HEK293T (cell line): ENCODE data around the gene CTNNA3.

Experiments
- CTCF ChIA-PET: fragments of 350-600 bp; formaldehyde crosslinking; extraction: SDS; loops from one replicate; lab custom pipeline; 2021; ENCODE audit warnings: antibody characterized with exemption, inconsistent platforms; lab: Yijun Ruan, JAX
- POLR2A ChIA-PET: fragments of 350-600 bp; formaldehyde crosslinking; extraction: SDS; loops from one replicate; lab custom pipeline; 2020; ENCODE audit warnings: antibody characterized with exemption, inconsistent platforms; lab: Yijun Ruan, JAX
- DNase-seq: peaks from one replicate; pipeline ENCODE4 v3.0.0; 2012; ENCODE audit warnings: mixed read lengths; ENCODE audit errors: extremely low spot score
- ARNT ChIP-seq: fragments of 450-650 bp; IDR thresholded peaks from 2 replicates; pipeline ENCODE4 v1.6.1; 2017; ENCODE audit warnings: mild to moderate bottlenecking
- BHLHE40 ChIP-seq: fragments of 450-650 bp; IDR thresholded peaks from 2 replicates; pipeline ENCODE4 v1.6.1; 2016; ENCODE audit warnings: mild to moderate bottlenecking, moderate library complexity, borderline replicate concordance
- CTBP1 ChIP-seq: fragments of 450-650 bp; IDR thresholded peaks from 2 replicates; pipeline ENCODE4 v1.6.1; 2016; ENCODE audit warnings: borderline replicate concordance
- ELF4 ChIP-seq: fragments of 450-650 bp; IDR thresholded peaks from 2 replicates; pipeline ENCODE4 v1.6.1; 2017; ENCODE audit warnings: antibody characterized with exemption
- FOXA1 ChIP-seq: fragments of 450-650 bp; IDR thresholded peaks from 2 replicates; pipeline ENCODE4 v1.6.1; 2016; ENCODE audit warnings: mild to moderate bottlenecking
- FOXK2 ChIP-seq: fragments of 450-650 bp; IDR thresholded peaks from 2 replicates; pipeline ENCODE4 v1.6.1; 2016; ENCODE audit warnings: mild to moderate bottlenecking
- FOXM1 ChIP-seq: fragments of 450-650 bp; IDR thresholded peaks from 2 replicates; pipeline ENCODE4 v1.6.1; 2017; ENCODE audit warnings: mild to moderate bottlenecking, borderline replicate concordance
- HDGF ChIP-seq: fragments of 450-650 bp; IDR thresholded peaks from 2 replicates; pipeline ENCODE4 v1.6.1; 2017; ENCODE audit warnings: antibody characterized with exemption, borderline replicate concordance
- L3MBTL2 ChIP-seq: fragments of 450-650 bp; conservative IDR thresholded peaks from 2 replicates; pipeline ENCODE4 v1.6.1; 2016; ENCODE audit warnings: mild to moderate bottlenecking
- LEF1 ChIP-seq: fragments of 450-650 bp; IDR thresholded peaks from 2 replicates; pipeline ENCODE4 v1.6.1; 2017; ENCODE audit warnings: mild to moderate bottlenecking, borderline replicate concordance
- NFRKB ChIP-seq: fragments of 450-650 bp; IDR thresholded peaks from 2 replicates; pipeline ENCODE4 v1.6.1; 2016; ENCODE audit warnings: mild to moderate bottlenecking, moderate library complexity
- SP1 ChIP-seq: fragments of 450-650 bp; IDR thresholded peaks from 2 replicates; pipeline ENCODE4 v1.6.1; 2017
- SUZ12 ChIP-seq: fragments of 450-650 bp; IDR thresholded peaks from 2 replicates; pipeline ENCODE4 v1.6.1; 2016; ENCODE audit warnings: mild to moderate bottlenecking
- TARDBP ChIP-seq: fragments of 450-650 bp; IDR thresholded peaks from 2 replicates; pipeline ENCODE4 v1.6.1; 2016
- ZNF384 ChIP-seq: fragments of 450-650 bp; IDR thresholded peaks from 2 replicates; pipeline ENCODE4 v1.6.1; 2016
- TF ChIP-seq, protein P1 (sequence below): fragments of 450-650 bp; IDR thresholded peaks from 2 replicates; pipeline ENCODE4 v1.6.1; 2016

Gene CTNNA3

DNA sequence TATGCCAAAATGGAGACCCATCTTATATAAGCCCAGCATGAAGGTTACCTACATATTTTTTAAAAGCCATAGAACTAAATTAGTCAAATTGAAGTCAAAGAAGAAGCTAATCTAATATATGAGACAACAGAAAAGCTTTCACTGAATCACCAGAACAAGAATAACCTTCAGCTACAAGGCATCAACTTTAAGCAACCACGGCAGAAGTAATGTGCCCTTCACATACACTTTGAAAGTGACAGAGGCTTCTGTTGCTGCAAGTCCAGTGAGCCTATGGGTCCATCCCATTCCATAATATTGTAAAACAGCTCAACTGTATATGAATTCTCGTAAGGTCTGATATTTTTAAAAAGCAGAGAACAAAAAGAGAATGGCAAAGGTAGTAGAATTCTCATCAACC is 36.5 kb downstream of the CTNNA3 start:
- no peak for DNase-seq
- TF ChIP-seq FOXA1 = no peak
- TF ChIP-seq TARDBP = no peak
- no peak for TF ChIP-seq ZNF384
- no peak for TF ChIP-seq FOXM1
- no peak for TF ChIP-seq SP1
- no peak for TF ChIP-seq HDGF
- TF ChIP-seq FOXK2 = no peak
- ChIA-PET CTCF (interaction anchor here (0.6 kb wide), 1 partner anchor 108 kb away, joined by 3 read pairs; no protein-coding TSS in a partner anchor), POLR2A (no interaction called here)

DNA sequence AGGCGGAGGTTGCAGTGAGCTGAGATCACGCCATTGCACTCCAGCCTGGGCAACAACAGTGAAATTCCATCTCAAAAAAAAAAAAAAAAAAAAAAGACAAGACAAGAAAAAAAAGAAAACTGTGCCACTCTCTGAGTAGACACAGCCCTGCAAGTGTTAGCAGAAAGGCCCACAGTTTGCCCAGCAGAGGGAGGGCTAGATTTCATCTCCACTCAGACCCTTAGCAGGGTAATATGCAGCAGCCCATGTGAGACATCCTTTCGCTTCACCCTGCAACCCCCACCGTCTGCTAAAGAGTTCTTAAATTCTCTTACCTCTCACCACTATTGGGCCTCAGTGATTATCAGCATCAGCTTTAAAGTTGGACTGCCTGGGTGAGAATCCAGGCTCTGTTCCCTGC is 38.2 kb downstream of the CTNNA3 start:
- TF ChIP-seq ARNT (no peak), FOXK2 (no peak), FOXA1 (no peak), L3MBTL2 (no peak)
- CTCF ChIA-PET = interaction anchor here (0.6 kb wide), 1 partner anchor 808 kb away, joined by 3 read pairs; no protein-coding TSS in a partner anchor
- POLR2A ChIA-PET = no interaction called here
- DNase-seq = peak; percentile 10

DNA sequence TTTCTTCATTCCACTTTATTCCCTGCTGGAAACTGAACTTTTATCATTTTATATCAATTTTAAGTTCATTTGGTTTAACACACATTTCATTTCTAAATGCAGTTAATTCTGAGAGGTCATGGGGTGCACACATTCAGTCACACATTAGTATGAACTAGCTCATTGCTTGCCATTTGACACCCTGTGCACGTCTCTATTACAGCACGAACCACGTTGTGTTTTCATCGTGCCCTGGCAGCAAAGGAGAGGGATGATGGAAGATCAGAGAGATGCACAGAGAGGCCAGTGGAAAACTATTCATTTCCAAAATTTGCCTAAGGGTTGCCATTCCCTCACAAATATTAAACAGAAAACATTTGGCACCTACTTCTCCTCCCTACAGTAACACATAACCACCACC is 45.4 kb downstream of the CTNNA3 start:
- no peak for DNase-seq
- ChIA-PET CTCF (no interaction called here), POLR2A (no interaction called here)
- TF ChIP-seq, protein P1, sequence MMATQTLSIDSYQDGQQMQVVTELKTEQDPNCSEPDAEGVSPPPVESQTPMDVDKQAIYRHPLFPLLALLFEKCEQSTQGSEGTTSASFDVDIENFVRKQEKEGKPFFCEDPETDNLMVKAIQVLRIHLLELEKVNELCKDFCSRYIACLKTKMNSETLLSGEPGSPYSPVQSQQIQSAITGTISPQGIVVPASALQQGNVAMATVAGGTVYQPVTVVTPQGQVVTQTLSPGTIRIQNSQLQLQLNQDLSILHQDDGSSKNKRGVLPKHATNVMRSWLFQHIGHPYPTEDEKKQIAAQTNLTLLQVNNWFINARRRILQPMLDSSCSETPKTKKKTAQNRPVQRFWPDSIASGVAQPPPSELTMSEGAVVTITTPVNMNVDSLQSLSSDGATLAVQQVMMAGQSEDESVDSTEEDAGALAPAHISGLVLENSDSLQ = no peak

DNA sequence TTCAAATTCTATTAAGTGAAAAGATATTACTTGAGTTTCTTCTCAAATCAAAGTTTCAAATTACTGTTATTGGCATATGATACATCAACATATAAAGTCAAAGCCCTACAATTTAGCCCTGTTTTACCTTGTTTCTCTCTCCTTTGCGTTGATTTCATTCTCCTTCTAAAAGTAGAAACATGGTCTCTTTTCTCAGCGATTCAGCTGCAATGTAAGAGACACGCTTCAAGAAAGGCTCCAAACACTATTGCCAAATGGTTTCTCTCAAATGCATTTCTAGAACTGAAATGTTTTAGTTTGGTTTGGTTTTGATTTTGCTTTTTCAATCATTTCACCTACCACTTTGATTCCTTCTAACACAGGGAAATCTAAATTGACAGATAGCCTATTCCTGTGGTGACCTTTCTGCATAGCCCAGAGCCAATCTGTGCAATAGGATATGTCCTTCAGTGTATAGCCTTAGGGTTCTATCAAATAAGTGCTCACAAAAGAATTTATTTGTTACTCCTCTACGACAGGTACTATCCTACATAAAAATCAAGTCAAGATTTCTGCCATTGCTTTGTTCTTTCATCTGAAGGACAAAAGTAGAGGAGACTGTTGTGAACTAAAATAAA is 47.3 kb downstream of the CTNNA3 start:
- CTCF ChIA-PET = no interaction called here

DNA sequence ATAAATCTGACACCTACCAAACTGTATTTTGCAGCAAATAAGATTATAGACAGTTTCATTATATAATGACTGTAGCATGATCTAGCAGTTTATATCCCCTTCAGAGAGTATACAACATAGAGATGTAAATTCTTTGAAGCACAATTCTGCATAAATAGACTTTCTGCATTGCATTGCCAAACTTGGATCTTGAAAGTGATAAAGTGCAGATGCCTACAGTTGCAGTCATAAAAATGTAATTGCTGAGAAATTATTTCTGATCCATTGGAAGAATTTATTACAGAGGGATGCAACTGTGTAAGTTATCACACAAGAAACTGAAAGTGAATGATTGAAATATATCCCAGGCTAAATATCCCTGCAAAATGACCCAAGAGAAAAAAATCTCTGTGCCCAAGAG is 65.1 kb downstream of the CTNNA3 start:
- CTCF ChIA-PET = no interaction called here
- DNase-seq = no peak
- POLR2A ChIA-PET = no interaction called here
- no peak for TF ChIP-seq FOXK2
- TF ChIP-seq TARDBP = no peak
- TF ChIP-seq BHLHE40 = no peak
- no peak for TF ChIP-seq CTBP1
- no peak for TF ChIP-seq LEF1
- TF ChIP-seq NFRKB = no peak
- TF ChIP-seq ELF4 = no peak
- no peak for TF ChIP-seq L3MBTL2
- no peak for TF ChIP-seq FOXM1
- no peak for TF ChIP-seq HDGF
- no peak for TF ChIP-seq FOXA1
- TF ChIP-seq SUZ12 = no peak
- TF ChIP-seq SP1 = no peak
- TF ChIP-seq ZNF384 = no peak
- TF ChIP-seq ARNT = no peak

More for the DNA sequence above, 47.3 kb downstream of the CTNNA3 start:
- TF ChIP-seq CTBP1 (no peak), LEF1 (no peak), SP1 (no peak), SUZ12 (no peak)
- POLR2A ChIA-PET = no interaction called here
- DNase-seq = no peak

DNA sequence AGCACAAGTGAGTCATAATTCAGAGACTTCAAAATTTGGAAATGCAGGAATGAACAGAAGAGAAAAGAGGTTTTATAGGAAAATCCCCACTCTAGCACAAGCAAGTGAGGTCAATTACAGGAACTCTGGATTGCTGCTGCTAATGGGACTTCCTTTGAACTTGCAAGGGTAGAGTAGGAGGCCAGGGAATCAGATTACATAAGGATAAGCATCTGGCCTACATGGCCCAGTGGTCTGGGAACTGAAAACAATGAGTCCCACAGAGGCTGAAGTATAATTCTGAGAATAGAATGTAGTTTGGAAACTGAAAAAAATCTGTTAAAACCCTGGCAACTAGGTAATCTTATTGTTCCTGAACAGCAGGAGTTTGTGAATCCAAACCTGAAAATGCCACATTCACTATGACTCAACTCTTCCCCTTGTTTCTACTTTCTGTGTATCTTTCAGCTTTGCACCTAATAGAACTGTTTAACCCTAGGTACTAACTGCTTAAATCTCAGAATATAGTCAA is 66.5 kb downstream of the CTNNA3 start:
- CTCF ChIA-PET = no interaction called here
- peak; percentile 12 for DNase-seq
- POLR2A ChIA-PET = no interaction called here
- TF ChIP-seq SUZ12 (no peak), ZNF384 (no peak), FOXA1 (no peak), BHLHE40 (no peak), NFRKB (no peak), FOXK2 (no peak), LEF1 (no peak), ARNT (no peak), SP1 (no peak), L3MBTL2 (no peak), TARDBP (no peak), ELF4 (no peak), HDGF (no peak), CTBP1 (no peak), FOXM1 (no peak)
- TF ChIP-seq, protein P1 = no peak

DNA sequence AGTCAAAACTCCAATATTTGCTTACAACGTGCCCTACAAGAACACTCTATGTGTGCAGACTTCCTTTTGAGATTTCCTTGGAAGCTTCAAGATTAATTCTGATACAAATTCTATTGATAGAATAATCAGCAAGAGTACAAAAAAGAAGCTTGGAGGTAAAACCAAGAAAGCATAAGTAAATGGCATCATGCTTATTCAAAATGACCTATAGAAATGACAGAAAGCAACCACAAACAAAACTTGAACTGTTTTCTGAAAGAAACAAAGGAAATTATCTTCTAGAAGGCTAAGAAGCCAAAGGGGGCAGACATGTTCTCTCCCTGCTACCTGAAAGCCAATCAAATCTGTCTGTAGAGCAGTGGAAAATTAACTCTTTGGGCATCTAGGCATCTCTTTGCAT is 73.0 kb downstream of the CTNNA3 start:
- no peak for DNase-seq
- TF ChIP-seq HDGF (no peak), SP1 (no peak), FOXK2 (no peak), ZNF384 (no peak), FOXA1 (no peak), NFRKB (no peak), FOXM1 (no peak), ARNT (no peak), SUZ12 (no peak), LEF1 (no peak), L3MBTL2 (no peak), BHLHE40 (no peak), TARDBP (no peak), ELF4 (no peak), CTBP1 (no peak)
- TF ChIP-seq, protein P1 = no peak
- ChIA-PET POLR2A (no interaction called here), CTCF (interaction anchor here (0.5 kb wide), 1 partner anchor 129 kb away, joined by 8 read pairs; no protein-coding TSS in a partner anchor)
